ENCODE results near the gene GALNT3. TPM values are rescaled to one million over a fixed set of nuclear protein-coding genes. Genes with fewer than 3 reads are reported as not detected.

The GALNT3 gene
- total RNA-seq, 1 experiment from 2014 or later = 18.5 TPM

GRCh38 chr2:165827016-165827920, 33.2 kb upstream of the GALNT3 start:
- H3K9ac ChIP-seq (ENCODE audit: extremely low read depth, insufficient read length, low read length) = no peak overlapping the region
- no peak overlapping the region for H3K27ac ChIP-seq (ENCODE audit: insufficient read length, low read depth, low read length)
- Mint-ChIP-seq H3K27ac (no peak overlapping the region), H3K9me3 (no peaks in the 10 kb centered on the region), H3K4me1 (no peaks in the 10 kb centered on the region; a peak in 1 of 4 replicates), H3K4me3 (no peak overlapping the region), H3K27me3 (ENCODE audit: low read depth) (no peaks in the 10 kb centered on the region), H3K36me3 (ENCODE audit: insufficient read depth in 1 of 3, low read depth in 3 of 3) (no peaks in the 10 kb centered on the region)
- H3T11ph ChIP-seq (ENCODE audit: low read length) = no peak overlapping the region
- no peak for DNase-seq
- H3K4me2 ChIP-seq (ENCODE audit: insufficient read depth, insufficient read length, low read length) = no peak overlapping the region
- no peaks in the 10 kb centered on the region for H3K27me3 ChIP-seq (ENCODE audit: insufficient read depth, low read length)
- no peak overlapping the region for H2BK20ac ChIP-seq (ENCODE audit: low read depth, low read length, poor library complexity, severe bottlenecking)
- H2BK120ac ChIP-seq (ENCODE audit: low read depth, low read length, poor library complexity, severe bottlenecking) = no peak overlapping the region
- H3K4ac ChIP-seq (ENCODE audit: low read depth, low read length) = no peak overlapping the region
- no peak overlapping the region for H3K23ac ChIP-seq (ENCODE audit: insufficient read length, low read depth, low read length)
- no peak overlapping the region for H4K91ac ChIP-seq (ENCODE audit: insufficient read length, low read depth, low read length)
- no peak overlapping the region for H3K14ac ChIP-seq (ENCODE audit: insufficient read depth, low read length)
- no peaks in the 10 kb centered on the region for H3K4me1 ChIP-seq (ENCODE audit: insufficient read depth, low read length)
- no peak for TF ChIP-seq CTCF (conservative IDR thresholded peaks at IDR 0.05)
- H3K18ac ChIP-seq (ENCODE audit: insufficient read length, low read depth, low read length) = no peak overlapping the region
- WGBS (ENCODE audit: extremely low coverage, insufficient read length, low lambda C conversion rate) = no CpG with 5 or more reads among the region's 3 CpGs
- no peak overlapping the region for H4K8ac ChIP-seq (replicated peaks; ENCODE audit: insufficient read length, low read depth, low read length)
- H4K5ac ChIP-seq (ENCODE audit: insufficient read length, low read depth, low read length) = no peak overlapping the region
- H2AFZ ChIP-seq (ENCODE audit: low read length) = no peak overlapping the region
- H2AK5ac ChIP-seq (ENCODE audit: insufficient read length, low read length) = no peak overlapping the region
- H2BK12ac ChIP-seq (ENCODE audit: insufficient read length, low read depth, low read length) = no peak overlapping the region
- no peak overlapping the region for H2BK5ac ChIP-seq (ENCODE audit: insufficient read length, low read length)
- no peaks in the 10 kb centered on the region for H3K79me2 ChIP-seq (ENCODE audit: insufficient read depth, low read length)
- no peaks in the 10 kb centered on the region for H4K20me1 ChIP-seq (ENCODE audit: control insufficient read depth, insufficient read depth, insufficient read length)
- H3K23me2 ChIP-seq (ENCODE audit: insufficient read length, low read depth, low read length, poor library complexity, severe bottlenecking) = no peaks in the 10 kb centered on the region
- no peaks in the 10 kb centered on the region for H3K9me3 ChIP-seq (ENCODE audit: control insufficient read depth, low read depth, low read length)
- no peak overlapping the region for H3K56ac ChIP-seq (ENCODE audit: insufficient read length, low read depth, low read length)
- H2BK15ac ChIP-seq (ENCODE audit: low read depth, low read length) = no peak overlapping the region
- H3K79me1 ChIP-seq (ENCODE audit: insufficient read depth, low read depth, low read length, poor library complexity, severe bottlenecking) = no peaks in the 10 kb centered on the region

Data from H9 (cell line).